ENCODE measurements around the gene RELL1.

- TF ChIP-seq CTCF (conservative IDR thresholded peaks at IDR 0.05 in 1 of 2, IDR thresholded peaks at IDR 0.05 in 1 of 2; ENCODE audit: extremely low read depth in 1 of 2, insufficient read depth in 1 of 2, low read depth in 1 of 2, low read length in 2 of 2) (no peak), EZH2 (IDR thresholded peaks at IDR 0.05; ENCODE audit: borderline replicate concordance, low read length) (no peak)
These were observed 31.4 kb upstream of the RELL1 start for GRCh38 chr4:37717576-37717975.
